Astrocyte (in vitro differentiated cells and primary cell): Measurements from ENCODE around the gene GALNS. TPM values are rescaled to one million over a fixed set of nuclear protein-coding genes. Genes with fewer than 3 reads are reported as not detected.

Experiments used
- DNase-seq: peaks from one replicate; pipeline ENCODE4 v3.0.0-alpha.2; 2010; ENCODE audit warnings: low read depth
- FAIRE-seq: peaks from 2 replicates; lab custom pipeline; 2011; peaks lifted over from hg19 to GRCh38; lab: Jason Lieb, UNC
- H2AFZ ChIP-seq: 2 replicates; pipeline ENCODE4 v1.6.0; 2012; ENCODE audit warnings: low read depth, low read length, inconsistent platforms
- H3K27ac ChIP-seq: 2 replicates; pipeline ENCODE4 v1.5.1; 2011; ENCODE audit warnings: low read depth, low read length, inconsistent platforms
- H3K27me3 ChIP-seq: 2 replicates; pipeline ENCODE4 v1.6.0; 2011; ENCODE audit warnings: low read length, inconsistent platforms; ENCODE audit not compliant: insufficient read depth
- H3K36me3 ChIP-seq: 2 replicates; pipeline ENCODE4 v1.5.1; 2011; ENCODE audit warnings: low read length, inconsistent platforms; ENCODE audit not compliant: insufficient read depth
- H3K4me1 ChIP-seq: 2 replicates; pipeline ENCODE4 v1.5.1; 2011; ENCODE audit warnings: low read length, inconsistent platforms; ENCODE audit not compliant: insufficient read depth
- H3K4me2 ChIP-seq: 2 replicates; pipeline ENCODE4 v1.6.0; 2012; ENCODE audit warnings: low read length, inconsistent platforms
- H3K4me3 ChIP-seq: 2 replicates; pipeline ENCODE4 v1.5.1; 2011; ENCODE audit warnings: low read depth, mild to moderate bottlenecking, low read length, inconsistent platforms; ENCODE audit not compliant: insufficient read depth
- H3K79me2 ChIP-seq: 2 replicates; pipeline ENCODE4 v1.6.0; 2012; ENCODE audit warnings: mild to moderate bottlenecking, low read length, inconsistent platforms; ENCODE audit not compliant: insufficient read depth
- H3K9ac ChIP-seq: 2 replicates; pipeline ENCODE4 v1.6.0; 2012; ENCODE audit warnings: mild to moderate bottlenecking, low read length, inconsistent platforms
- H3K9me3 ChIP-seq: 2 replicates; pipeline ENCODE4 v1.5.1; 2012; ENCODE audit warnings: low read depth, mild to moderate bottlenecking, low read length, inconsistent platforms; ENCODE audit not compliant: insufficient read depth
- H4K20me1 ChIP-seq: 2 replicates; pipeline ENCODE4 v1.6.0; 2012; ENCODE audit warnings: low read length, inconsistent platforms; ENCODE audit not compliant: insufficient read depth
- H3K27ac Mint-ChIP-seq: one replicate; pipeline ENCODE4 v1.8.0; 2021; ENCODE audit warnings: mild to moderate bottlenecking, mixed read lengths; ENCODE audit not compliant: unreplicated experiment
- H3K27me3 Mint-ChIP-seq: one replicate; pipeline ENCODE4 v1.8.0; 2021; ENCODE audit warnings: low read depth, mixed read lengths; ENCODE audit not compliant: unreplicated experiment
- H3K36me3 Mint-ChIP-seq: one replicate; pipeline ENCODE4 v1.8.0; 2021; ENCODE audit warnings: low read depth, mixed read lengths; ENCODE audit not compliant: unreplicated experiment
- H3K4me1 Mint-ChIP-seq: one replicate; pipeline ENCODE4 v1.8.0; 2021; ENCODE audit warnings: low read depth, mixed read lengths; ENCODE audit not compliant: unreplicated experiment
- H3K4me3 Mint-ChIP-seq: one replicate; pipeline ENCODE4 v1.8.0; 2021; ENCODE audit warnings: mild to moderate bottlenecking, moderate library complexity, mixed read lengths; ENCODE audit not compliant: unreplicated experiment
- H3K9me3 Mint-ChIP-seq: one replicate; pipeline ENCODE4 v1.8.0; 2021; ENCODE audit warnings: mild to moderate bottlenecking, mixed read lengths; ENCODE audit not compliant: unreplicated experiment
- CTCF ChIP-seq: IDR thresholded peaks from 2 replicates; pipeline ENCODE4 v1.5.1; 2011; ENCODE audit warnings: low read depth, mild to moderate bottlenecking, inconsistent platforms, low read length, moderate library complexity; ENCODE audit not compliant: insufficient read depth
- EZH2 ChIP-seq: IDR thresholded peaks from 2 replicates; pipeline ENCODE4 v1.6.1; 2012; ENCODE audit warnings: mild to moderate bottlenecking, low read length, inconsistent platforms; ENCODE audit not compliant: insufficient read depth
- total RNA-seq: library from RNA; stranded (reverse); gene quantifications from 2 replicates; pipeline ENCODE4 v1.2.1, GENCODE V29; 2021

GALNS gene
- total RNA-seq, 1 donor from 2014 or later = 31.7 TPM

GRCh38 chr16:88869673-88869980, 12.9 kb upstream of the GALNS start:
- peaks cover 4% of the 10 kb centered on the region for H3K27me3 ChIP-seq
- no peak overlapping the region for H3K27ac Mint-ChIP-seq

GRCh38 chr16:88868974-88869672, 12.4 kb upstream of the GALNS start:
- no peak overlapping the region for H3K9ac ChIP-seq
- no peaks in the 10 kb centered on the region for H4K20me1 ChIP-seq
- H3K36me3 Mint-ChIP-seq = no peaks in the 10 kb centered on the region
- no peak for TF ChIP-seq EZH2
- TF ChIP-seq CTCF = no peak
- H3K9me3 Mint-ChIP-seq = no peaks in the 10 kb centered on the region
- no peaks in the 10 kb centered on the region for H3K4me1 ChIP-seq
- H3K27me3 ChIP-seq = peaks cover 4% of the 10 kb centered on the region
- no peak for FAIRE-seq
- no peak overlapping the region for H3K4me3 Mint-ChIP-seq
- no peaks in the 10 kb centered on the region for H3K79me2 ChIP-seq
- H3K27me3 Mint-ChIP-seq = peaks cover 25% of the 10 kb centered on the region
- no peaks in the 10 kb centered on the region for H3K36me3 ChIP-seq
- H3K27ac Mint-ChIP-seq = no peak overlapping the region
- no peaks in the 10 kb centered on the region for H3K9me3 ChIP-seq
- no peak overlapping the region for H3K4me2 ChIP-seq
- no peak for DNase-seq
- H3K4me3 ChIP-seq = no peak overlapping the region
- no peak overlapping the region for H3K27ac ChIP-seq
- no peaks in the 10 kb centered on the region for H3K4me1 Mint-ChIP-seq
- H2AFZ ChIP-seq = no peak overlapping the region

More at GRCh38 chr16:88869673-88869980, 12.9 kb upstream of the GALNS start:
- Histone ChIP-seq H3K9ac (no peak overlapping the region), H3K4me1 (no peaks in the 10 kb centered on the region), H4K20me1 (no peaks in the 10 kb centered on the region), H3K4me2 (no peak overlapping the region), H3K36me3 (no peaks in the 10 kb centered on the region), H3K27ac (no peak overlapping the region), H3K79me2 (no peaks in the 10 kb centered on the region), H2AFZ (no peak overlapping the region), H3K9me3 (no peaks in the 10 kb centered on the region), H3K4me3 (no peak overlapping the region)
- H3K4me1 Mint-ChIP-seq = no peaks in the 10 kb centered on the region
- no peak for DNase-seq
- H3K9me3 Mint-ChIP-seq = no peaks in the 10 kb centered on the region
- H3K36me3 Mint-ChIP-seq = no peaks in the 10 kb centered on the region
- FAIRE-seq = no peak
- no peak overlapping the region for H3K4me3 Mint-ChIP-seq
- peaks cover 28% of the 10 kb centered on the region for H3K27me3 Mint-ChIP-seq
- TF ChIP-seq EZH2 (no peak), CTCF (no peak)

- no peaks in the 10 kb centered on the region for H3K4me1 ChIP-seq
- no peaks in the 10 kb centered on the region for H4K20me1 ChIP-seq
- H3K79me2 ChIP-seq = no peaks in the 10 kb centered on the region
- H3K9ac ChIP-seq = no peak overlapping the region
- Mint-ChIP-seq H3K9me3 (no peaks in the 10 kb centered on the region), H3K36me3 (no peaks in the 10 kb centered on the region), H3K4me3 (no peak overlapping the region), H3K27me3 (peaks cover 25% of the 10 kb centered on the region), H3K4me1 (no peaks in the 10 kb centered on the region), H3K27ac (no peak overlapping the region)
- H3K9me3 ChIP-seq = no peaks in the 10 kb centered on the region
- DNase-seq = no peak
- no peak overlapping the region for H3K4me3 ChIP-seq
- H3K36me3 ChIP-seq = no peaks in the 10 kb centered on the region
- no peak for FAIRE-seq
- no peak overlapping the region for H3K27ac ChIP-seq
- peaks cover 4% of the 10 kb centered on the region for H3K27me3 ChIP-seq
- no peak overlapping the region for H3K4me2 ChIP-seq
- TF ChIP-seq CTCF = no peak
- no peak overlapping the region for H2AFZ ChIP-seq
Measured at GRCh38 chr16:88867581-88868246, 11.0 kb upstream of the GALNS start.
